Stimulated activated CD4-positive, alpha-beta T cell treated with anti-CD3 and anti-CD28 coated beads, Interleukin-2, amount 100 ng/mL, for 4 hours (primary cell): ENCODE measurements around the gene TCF7L2.

ENCODE experiments used
- DNase-seq: peaks from one replicate; pipeline ENCODE4 v3.0.0-alpha.2; 2020; ENCODE audit warnings: low read depth

TCF7L2 gene

GRCh38 chr10:113179265-113179664, 229.2 kb downstream of the TCF7L2 start:
- no peak for DNase-seq

DNA sequence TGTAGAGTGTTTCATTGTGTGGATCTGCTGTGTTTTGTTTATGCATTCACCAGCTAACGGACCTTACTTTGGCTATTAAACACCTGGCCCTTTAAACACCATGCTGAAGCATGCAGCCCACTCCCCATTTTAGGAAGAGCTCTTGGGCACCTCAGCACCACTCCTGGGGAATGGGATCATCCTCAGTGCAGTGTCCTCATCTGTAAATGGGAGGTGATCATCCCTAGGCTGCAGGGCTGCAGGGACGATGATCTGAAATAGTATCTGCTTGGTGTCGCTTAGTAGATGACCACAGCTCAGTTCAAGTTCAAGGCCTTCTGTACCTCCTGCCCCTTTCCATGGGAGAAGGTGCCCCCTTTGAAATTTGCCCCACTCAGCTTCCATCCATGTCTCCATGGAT, 229.9 kb downstream of the TCF7L2 start:
- DNase-seq: no peak

GRCh38 chr10:113180401-113181154, 230.5 kb downstream of the TCF7L2 start:
- no peak for DNase-seq

- DNase-seq: no peak
These were observed 232.1 kb downstream of the TCF7L2 start for GRCh38 chr10:113182154-113182553.

GRCh38 chr10:113183573-113183972, 233.5 kb downstream of the TCF7L2 start:
- no peak for DNase-seq

DNA sequence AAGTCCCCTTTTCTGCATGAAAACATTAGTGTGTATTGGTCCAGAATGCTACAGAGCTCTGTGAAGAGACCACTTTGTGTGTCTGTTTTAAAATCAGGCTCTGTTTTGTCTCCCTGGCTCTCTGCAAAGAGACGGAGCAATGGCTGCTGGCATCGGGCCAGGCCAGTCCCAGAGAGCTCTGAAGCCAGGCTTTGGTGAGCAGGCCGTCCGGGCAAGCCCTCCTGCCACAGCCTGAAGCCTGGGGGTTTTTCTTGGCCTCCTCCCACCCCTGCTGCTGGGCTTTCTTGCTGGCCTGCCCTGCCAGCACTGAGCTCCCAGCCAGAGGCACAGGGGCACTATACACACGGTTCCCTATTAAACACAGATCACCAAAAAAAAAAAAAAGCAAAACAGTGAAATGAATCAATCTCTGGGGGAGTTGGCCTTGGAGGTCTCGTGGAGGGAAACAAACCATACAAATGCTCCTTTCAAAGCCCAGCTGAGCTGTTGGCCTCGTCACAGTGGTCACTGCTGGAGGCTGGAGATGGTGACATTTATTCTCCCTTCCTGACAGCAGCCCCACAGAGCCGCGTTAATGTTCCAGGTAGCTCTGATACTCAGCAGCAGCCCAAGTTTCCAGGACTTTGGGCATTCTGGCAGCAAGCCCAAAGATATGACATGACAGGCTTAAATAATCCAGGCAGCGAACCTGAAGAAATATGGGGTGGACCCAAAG, 237.2 kb downstream of the TCF7L2 start:
- DNase-seq: no peak

- DNase-seq: no peak
These were observed 249.4 kb downstream of the TCF7L2 start for GRCh38 chr10:113199459-113199858.

DNA sequence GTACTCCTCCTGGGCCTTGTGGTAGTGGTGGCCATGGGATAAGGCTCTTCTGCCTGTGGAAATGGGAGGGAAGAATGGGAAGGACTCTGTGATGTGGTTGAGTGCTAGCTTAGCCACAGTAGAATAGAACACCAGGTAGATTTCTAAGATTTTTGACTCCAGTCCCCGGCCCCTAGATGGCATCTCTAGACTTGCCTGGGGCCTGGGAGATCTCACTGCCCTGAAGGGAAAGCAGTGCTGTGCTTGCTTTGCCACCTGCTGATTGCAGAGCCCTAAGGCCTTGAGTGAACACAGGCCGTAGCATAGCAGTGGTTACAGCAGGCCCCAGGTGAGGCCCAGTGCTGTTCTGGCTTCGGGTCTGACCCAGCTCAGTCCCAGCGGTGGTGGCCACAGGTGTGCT, 252.0 kb downstream of the TCF7L2 start:
- no peak for DNase-seq

DNA sequence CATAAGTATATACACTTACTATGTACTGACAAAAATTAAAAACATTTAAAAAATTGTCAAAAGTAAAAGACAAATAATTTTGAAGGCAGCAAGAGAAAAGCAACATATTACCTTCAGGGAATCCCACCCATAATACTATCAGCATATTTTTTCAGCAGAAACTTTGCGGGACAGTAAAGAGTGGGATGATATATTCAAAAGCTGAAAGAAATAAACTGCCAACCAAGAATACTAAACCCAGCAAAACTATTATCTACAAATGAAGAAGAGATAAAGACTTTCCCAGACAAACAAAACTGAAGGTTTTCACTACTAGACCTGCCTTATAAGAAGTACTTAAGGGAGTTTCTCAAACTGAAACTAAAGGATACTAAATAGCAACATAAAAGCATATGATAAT, 257.9 kb downstream of the TCF7L2 start:
- DNase-seq: no peak

DNA sequence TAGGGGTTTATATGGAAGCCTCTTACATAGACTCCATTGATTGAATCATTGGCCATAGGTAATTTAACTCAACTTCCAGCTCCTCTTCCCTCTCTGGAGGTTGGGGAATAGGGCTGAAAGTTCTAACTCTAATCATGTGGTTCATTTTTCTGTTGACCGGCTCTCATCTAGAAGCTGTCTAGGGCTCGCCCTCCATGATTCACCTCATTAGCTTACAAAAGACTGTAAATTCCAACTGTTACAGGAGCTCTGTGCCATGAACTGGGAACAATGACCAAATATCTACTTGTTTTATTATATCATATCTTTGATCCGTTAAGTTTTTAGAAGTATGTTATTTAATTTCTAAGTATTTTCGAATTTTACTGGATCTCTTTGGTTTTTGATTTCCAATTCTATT, 263.0 kb downstream of the TCF7L2 start:
- no peak for DNase-seq

GRCh38 chr10:113214331-113214730, 264.3 kb downstream of the TCF7L2 start:
- no peak for DNase-seq

DNA sequence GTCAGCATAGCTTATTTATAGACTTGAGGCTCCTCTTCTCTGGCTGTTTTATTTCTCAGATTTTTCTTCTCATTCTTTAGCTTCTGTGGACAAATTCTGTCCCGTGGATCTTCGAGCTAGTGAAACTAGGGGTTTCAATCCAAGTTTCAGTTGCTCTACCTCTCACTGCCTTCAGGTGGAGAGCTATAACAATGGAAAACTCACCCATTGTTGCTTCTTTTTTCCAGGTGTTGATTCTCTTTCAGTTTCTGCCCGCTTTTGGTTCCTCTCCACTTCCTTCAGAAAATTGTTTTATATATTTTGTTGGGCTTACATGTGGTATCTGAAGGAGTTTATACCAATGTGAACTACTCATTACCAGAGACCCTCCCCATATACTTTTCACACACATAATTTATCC, 266.1 kb downstream of the TCF7L2 start:
- no peak for DNase-seq
